ENCODE data around the gene PLEKHH3.
A peak's percentile ranks its signal among the peaks of the same experiment; 100 is the strongest.
"Not testable (repeated sequence)": the region's sequence is repeated elsewhere in the genome, so short reads cannot be mapped to it uniquely, and the experiment has no call there.

PLEKHH3 gene

GRCh38 chr17:42672038-42672437 is 4.8 kb downstream of the PLEKHH3 start:
- DNase-seq (ENCODE audit: low read depth in 3 of 3), result no peak

GRCh38 chr17:42670789-42671657 is 5.8 kb downstream of the PLEKHH3 start:
- DNase-seq (ENCODE audit: low read depth in 3 of 3), result no peak

GRCh38 chr17:42669977-42670788 is 6.6 kb downstream of the PLEKHH3 start:
- no peak for DNase-seq (ENCODE audit: low read depth in 3 of 3)

GRCh38 chr17:42669705-42669976 is 7.2 kb downstream of the PLEKHH3 start:
- DNase-seq (ENCODE audit: low read depth in 3 of 3), result no peak

- DNase-seq (ENCODE audit: low read depth in 3 of 3), result no peak
Measured at GRCh38 chr17:42667088-42667951, 9.5 kb downstream of the PLEKHH3 start.

GRCh38 chr17:42666126-42666525 is 10.7 kb downstream of the PLEKHH3 start:
- not testable (repeated sequence) for DNase-seq (ENCODE audit: low read depth in 3 of 3)

- no peak for DNase-seq (ENCODE audit: low read depth in 3 of 3)
Measured at GRCh38 chr17:42665581-42666001, 11.2 kb downstream of the PLEKHH3 start.

GRCh38 chr17:42660692-42661345 is 16.0 kb downstream of the PLEKHH3 start:
- DNase-seq (ENCODE audit: low read depth in 3 of 3), result no peak

- not testable (repeated sequence) for DNase-seq (ENCODE audit: low read depth in 3 of 3)
Measured at GRCh38 chr17:42659932-42660274, 16.9 kb downstream of the PLEKHH3 start.

- DNase-seq (ENCODE audit: low read depth in 3 of 3), result peak; percentile 66 to 72 (median 72)
Measured at GRCh38 chr17:42659079-42659931, 17.5 kb downstream of the PLEKHH3 start, which contains the start of gene TUBG2. TUBG2 (plus strand) TSS chr17:42659284; CDS start chr17:42659504, 220 bp downstream.

- no peak for DNase-seq (ENCODE audit: low read depth in 3 of 3)
Measured at GRCh38 chr17:42657824-42658588, 18.8 kb downstream of the PLEKHH3 start.

- no peak for DNase-seq (ENCODE audit: low read depth in 3 of 3)
Measured at GRCh38 chr17:42655528-42655927, 21.3 kb downstream of the PLEKHH3 start.

GRCh38 chr17:42653179-42654124 is 23.3 kb downstream of the PLEKHH3 start:
- no peak for DNase-seq (ENCODE audit: low read depth in 3 of 3)

- no peak for DNase-seq (ENCODE audit: low read depth in 3 of 3)
Measured at GRCh38 chr17:42651392-42651791, 25.4 kb downstream of the PLEKHH3 start.

- DNase-seq (ENCODE audit: low read depth in 3 of 3), result no peak
Measured at GRCh38 chr17:42647778-42648177, 29.0 kb downstream of the PLEKHH3 start.

GRCh38 chr17:42642336-42642735 is 34.5 kb downstream of the PLEKHH3 start:
- no peak for DNase-seq (ENCODE audit: low read depth in 3 of 3)

GRCh38 chr17:42640121-42640520 is 36.7 kb downstream of the PLEKHH3 start:
- no peak for DNase-seq (ENCODE audit: low read depth in 3 of 3)

- no peak for DNase-seq (ENCODE audit: low read depth in 3 of 3)
Measured at GRCh38 chr17:42639525-42640113, 37.2 kb downstream of the PLEKHH3 start.
